Measurements from ENCODE around the gene SETDB1. TPM values are rescaled to one million over a fixed set of nuclear protein-coding genes. Genes with fewer than 3 reads are reported as not detected.

Gene SETDB1
- total and polyA plus RNA-seq, 2 of the 13 experiments (the other 11 are each of a cell fraction or from before 2014, with no cell fraction given) = 33.1 to 34.6 TPM

DNA sequence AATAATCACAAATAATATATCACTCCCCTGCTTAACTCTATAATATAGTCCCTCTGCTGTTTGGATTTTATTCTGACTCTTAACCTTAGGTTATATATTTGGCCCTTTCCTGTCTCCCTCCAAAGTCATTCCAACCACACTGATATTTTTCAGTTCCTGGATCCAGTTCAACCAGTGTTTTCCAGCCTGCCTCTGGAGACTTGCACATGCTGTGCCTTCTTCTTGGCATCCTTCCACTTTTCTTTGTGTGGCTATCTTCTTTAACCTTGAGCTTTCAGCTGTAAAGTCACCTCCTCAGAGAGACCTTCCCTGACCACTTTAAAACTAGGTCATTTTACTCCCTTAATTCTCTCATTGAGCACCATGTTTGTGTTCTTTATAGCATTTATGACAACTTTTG is 29.1 kb downstream of the SETDB1 start:
- CTCF ChIA-PET (ENCODE audit: low intra/inter-chr PET ratio, low total read pairs) = interaction anchor here (1.0 kb wide), 1 partner anchor 25 kb away, joined by 3 read pairs; no protein-coding TSS in a partner anchor
- H3K36me3 ChIP-seq (replicated peaks in 1 of 2; ENCODE audit: control insufficient read depth in 1 of 2, insufficient read depth in 2 of 2, low read length in 2 of 2) = peaks cover 11 to 45% of the 10 kb centered on the region in 2 experiments
- ATAC-seq = no peak

More for the DNA sequence above, 29.1 kb downstream of the SETDB1 start:
- Histone ChIP-seq H3K4me2 (ENCODE audit: low read depth, low read length) (no peak overlapping the region), H3K27ac (ENCODE audit: extremely low read length, insufficient read depth, low read length) (no peak overlapping the region), H2AFZ (ENCODE audit: low read length) (no peak overlapping the region), H3K27me3 (ENCODE audit: control insufficient read depth in 1 of 2, insufficient read depth in 2 of 2, low read length in 2 of 2) (no peaks in the 10 kb centered on the region), H3K9ac (ENCODE audit: insufficient read depth, low read depth, low read length) (no peak overlapping the region), H3K79me2 (ENCODE audit: insufficient read depth, low read length) (no peaks in the 10 kb centered on the region), H4K20me1 (ENCODE audit: insufficient read depth, low read length) (no peaks in the 10 kb centered on the region), H3K4me3 (replicated peaks in 1 of 3; ENCODE audit: insufficient read depth in 1 of 3, low read depth in 2 of 3, low read length in 3 of 3) (no peak overlapping the region), H3K4me1 (ENCODE audit: insufficient read depth, low read length) (no peaks in the 10 kb centered on the region), H3K9me3 (ENCODE audit: low read length) (no peaks in the 10 kb centered on the region)
- intact Hi-C loops (cut with micrococcal nuclease; ENCODE audit: unreplicated experiment) (no loop called here), in situ Hi-C loops (cut with HindIII; ENCODE audit: extremely low pct_ligation_motif_present, low pct_unique_long_range_greater_than_20kb) (no loop called here)
- BruUV-seq (replicated peaks) = no TSS peak
- DNase-seq (ENCODE audit: low spot score) = no peak
- POLR2A ChIA-PET = interaction anchor here (1.9 to 3.2 kb wide), 2 partner anchors 11 to 16 kb away, joined by 4 to 21 read pairs; no protein-coding TSS in a partner anchor
- TF ChIP-seq, protein P1, sequence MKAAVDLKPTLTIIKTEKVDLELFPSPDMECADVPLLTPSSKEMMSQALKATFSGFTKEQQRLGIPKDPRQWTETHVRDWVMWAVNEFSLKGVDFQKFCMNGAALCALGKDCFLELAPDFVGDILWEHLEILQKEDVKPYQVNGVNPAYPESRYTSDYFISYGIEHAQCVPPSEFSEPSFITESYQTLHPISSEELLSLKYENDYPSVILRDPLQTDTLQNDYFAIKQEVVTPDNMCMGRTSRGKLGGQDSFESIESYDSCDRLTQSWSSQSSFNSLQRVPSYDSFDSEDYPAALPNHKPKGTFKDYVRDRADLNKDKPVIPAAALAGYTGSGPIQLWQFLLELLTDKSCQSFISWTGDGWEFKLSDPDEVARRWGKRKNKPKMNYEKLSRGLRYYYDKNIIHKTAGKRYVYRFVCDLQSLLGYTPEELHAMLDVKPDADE (CRISPR knock-in tag; IDR thresholded peaks at IDR 0.05) = no peak
- TF ChIP-seq JDP2 (CRISPR knock-in tag; IDR thresholded peaks at IDR 0.05; ENCODE audit: borderline replicate concordance) (no peak), ZNF850 (CRISPR knock-in tag; conservative IDR thresholded peaks at IDR 0.05) (no peak), ZNF652 (CRISPR knock-in tag; IDR thresholded peaks at IDR 0.05; ENCODE audit: borderline replicate concordance, low read depth) (no peak), RXRA (CRISPR knock-in tag; IDR thresholded peaks at IDR 0.05) (no peak), ZNF234 (CRISPR knock-in tag; conservative IDR thresholded peaks at IDR 0.05) (no peak), NR2F6 (IDR thresholded peaks at IDR 0.05) (no peak), NR2F6 (CRISPR knock-in tag; IDR thresholded peaks at IDR 0.05) (no peak), BATF2 (CRISPR knock-in tag; IDR thresholded peaks at IDR 0.05) (no peak), ZFP91 (CRISPR knock-in tag; IDR thresholded peaks at IDR 0.05; ENCODE audit: borderline replicate concordance) (no peak), ZSCAN29 (CRISPR knock-in tag; conservative IDR thresholded peaks at IDR 0.05) (no peak), RAD21 (CRISPR knock-in tag; IDR thresholded peaks at IDR 0.05) (no peak), SMC3 (IDR thresholded peaks at IDR 0.05; ENCODE audit: low read length) (no peak), NFE2L1 (CRISPR knock-in tag; IDR thresholded peaks at IDR 0.05; ENCODE audit: borderline replicate concordance) (no peak), ZNF124 (CRISPR knock-in tag; IDR thresholded peaks at IDR 0.05) (no peak), HIVEP1 (CRISPR knock-in tag; IDR thresholded peaks at IDR 0.05) (no peak), PITX1 (CRISPR knock-in tag; IDR thresholded peaks at IDR 0.05) (no peak), MED13 (CRISPR knock-in tag; IDR thresholded peaks at IDR 0.05) (no peak), SRY (CRISPR knock-in tag; IDR thresholded peaks at IDR 0.05) (no peak), RFXANK (CRISPR knock-in tag; IDR thresholded peaks at IDR 0.05) (no peak)
- TF ChIP-seq, protein P2, sequence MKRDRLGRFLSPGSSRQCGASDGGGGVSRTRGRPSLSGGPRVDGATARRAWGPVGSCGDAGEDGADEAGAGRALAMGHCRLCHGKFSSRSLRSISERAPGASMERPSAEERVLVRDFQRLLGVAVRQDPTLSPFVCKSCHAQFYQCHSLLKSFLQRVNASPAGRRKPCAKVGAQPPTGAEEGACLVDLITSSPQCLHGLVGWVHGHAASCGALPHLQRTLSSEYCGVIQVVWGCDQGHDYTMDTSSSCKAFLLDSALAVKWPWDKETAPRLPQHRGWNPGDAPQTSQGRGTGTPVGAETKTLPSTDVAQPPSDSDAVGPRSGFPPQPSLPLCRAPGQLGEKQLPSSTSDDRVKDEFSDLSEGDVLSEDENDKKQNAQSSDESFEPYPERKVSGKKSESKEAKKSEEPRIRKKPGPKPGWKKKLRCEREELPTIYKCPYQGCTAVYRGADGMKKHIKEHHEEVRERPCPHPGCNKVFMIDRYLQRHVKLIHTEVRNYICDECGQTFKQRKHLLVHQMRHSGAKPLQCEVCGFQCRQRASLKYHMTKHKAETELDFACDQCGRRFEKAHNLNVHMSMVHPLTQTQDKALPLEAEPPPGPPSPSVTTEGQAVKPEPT (CRISPR knock-in tag; IDR thresholded peaks at IDR 0.05; ENCODE audit: low read depth) = no peak
- no peak for FAIRE-seq
